MCF 10A (cell line): ENCODE measurements around the gene PLVAP. TPM values are rescaled to one million over a fixed set of nuclear protein-coding genes. Genes with fewer than 3 reads are reported as not detected.

Experiments used
- BruUV-seq: library from RNA; stranded (reverse); fragments of 400-500 nt; replicated peaks from 2 replicates; lab custom pipeline; 2021; lab: Mats Ljungman, UMichigan
- CTCF ChIA-PET: fragments of 300-600 bp; sonication (Branson Sonifier 250); formaldehyde crosslinking; extraction: SDS; loops from one replicate; lab custom pipeline; 2021; ENCODE audit warnings: antibody characterized with exemption, inconsistent platforms; lab: Yijun Ruan, JAX
- POLR2A ChIA-PET: fragments of 300-600, 350-650 bp; sonication (Branson Sonifier 250); formaldehyde crosslinking; extraction: SDS; loops from one replicate; lab custom pipeline; 2020; ENCODE audit warnings: antibody characterized with exemption, inconsistent platforms; lab: Yijun Ruan, JAX
- DNase-seq: peaks from one replicate; pipeline ENCODE4 v3.0.0-alpha.2; 2018; ENCODE audit not compliant: unreplicated experiment
- H3K27ac Mint-ChIP-seq: one replicate; pipeline ENCODE4 v1.8.0; 2022; ENCODE audit warnings: mild to moderate bottlenecking, low read depth, mixed read lengths; ENCODE audit not compliant: unreplicated experiment
- H3K27me3 Mint-ChIP-seq: one replicate; pipeline ENCODE4 v1.8.0; 2022; ENCODE audit warnings: mixed read lengths; ENCODE audit not compliant: insufficient read depth, unreplicated experiment
- H3K36me3 Mint-ChIP-seq: one replicate; pipeline ENCODE4 v1.8.0; 2022; ENCODE audit warnings: mild to moderate bottlenecking, moderate library complexity, mixed read lengths; ENCODE audit not compliant: insufficient read depth, unreplicated experiment
- H3K4me1 Mint-ChIP-seq: one replicate; pipeline ENCODE4 v1.8.0; 2022; ENCODE audit warnings: mixed read lengths; ENCODE audit not compliant: insufficient read depth, unreplicated experiment
- H3K4me3 Mint-ChIP-seq: one replicate; pipeline ENCODE4 v1.8.0; 2022; ENCODE audit warnings: mild to moderate bottlenecking, moderate library complexity, mixed read lengths; ENCODE audit not compliant: unreplicated experiment
- H3K9me3 Mint-ChIP-seq: one replicate; pipeline ENCODE4 v1.8.0; 2022; ENCODE audit warnings: mixed read lengths; ENCODE audit not compliant: unreplicated experiment
- CTCF ChIP-seq: fragments of 200-600 bp; IDR thresholded peaks from one replicate; pipeline ENCODE4 v1.8.0; 2022; ENCODE audit warnings: antibody characterized with exemption, mild to moderate bottlenecking; ENCODE audit not compliant: unreplicated experiment
- intact Hi-C: fragments of 100-400 bp; cut with micrococcal nuclease; formaldehyde crosslinking; loops from 2 replicates; pipeline ENCODE4 v1.14.1; 2022
- total RNA-seq: library from RNA; stranded (reverse); gene quantifications from 2 replicates; pipeline ENCODE4 v1.2.3, GENCODE V29; 2022

Gene PLVAP
- total RNA-seq, 1 experiment from 2014 or later = not detected

- CTCF ChIA-PET = interaction anchor here (0.6 kb wide), 1 partner anchor 721 kb away, joined by 3 read pairs; no protein-coding TSS in a partner anchor
- Mint-ChIP-seq H3K9me3 (no peaks in the 10 kb centered on the region), H3K4me1 (peaks cover 16% of the 10 kb centered on the region), H3K4me3 (no peak overlapping the region), H3K36me3 (no peaks in the 10 kb centered on the region), H3K27ac (no peak overlapping the region), H3K27me3 (no peaks in the 10 kb centered on the region)
- POLR2A ChIA-PET = no interaction called here
- BruUV-seq = TSS peak; percentile 47
- TF ChIP-seq CTCF = no peak
- DNase-seq = peak; percentile 37
- intact Hi-C loops = no loop called here
Measured at GRCh38 chr19:17402982-17403855, 26.1 kb upstream of the PLVAP start.

GRCh38 chr19:17401628-17402027, 24.5 kb upstream of the PLVAP start:
- no peak overlapping the region for H3K4me3 Mint-ChIP-seq
- H3K36me3 Mint-ChIP-seq = no peaks in the 10 kb centered on the region
- intact Hi-C loops = no loop called here
- no peak for TF ChIP-seq CTCF
- BruUV-seq = no TSS peak
- DNase-seq = no peak
- no peaks in the 10 kb centered on the region for H3K9me3 Mint-ChIP-seq
- no peaks in the 10 kb centered on the region for H3K27me3 Mint-ChIP-seq
- ChIA-PET POLR2A (no interaction called here), CTCF (no interaction called here)
- H3K4me1 Mint-ChIP-seq = peaks cover 7% of the 10 kb centered on the region
- H3K27ac Mint-ChIP-seq = no peak overlapping the region

- H3K9me3 Mint-ChIP-seq = no peaks in the 10 kb centered on the region
- no peak overlapping the region for H3K4me3 Mint-ChIP-seq
- ChIA-PET CTCF (interaction anchor here (0.6 to 1.2 kb wide), 3 partner anchors 13 to 30 kb away, joined by 3 to 7 read pairs (median 4); no protein-coding TSS in a partner anchor), POLR2A (no interaction called here)
- H3K27me3 Mint-ChIP-seq = no peaks in the 10 kb centered on the region
- H3K4me1 Mint-ChIP-seq = peaks cover 8% of the 10 kb centered on the region
- intact Hi-C loops = loop anchor here (5.0 to 10.0 kb wide), 2 partner anchors 368 to 456 kb away; partner anchors contain the start of gene RPL18A
- no peak for DNase-seq
- H3K36me3 Mint-ChIP-seq = no peaks in the 10 kb centered on the region
- H3K27ac Mint-ChIP-seq = no peak overlapping the region
- BruUV-seq = no TSS peak
- no peak for TF ChIP-seq CTCF
Measured at GRCh38 chr19:17398902-17399527, 21.9 kb upstream of the PLVAP start.

GRCh38 chr19:17394891-17395415, 17.8 kb upstream of the PLVAP start:
- ChIA-PET POLR2A (interaction anchor here (0.6 to 1.0 kb wide), 4 partner anchors 25 to 423 kb away, joined by 3 read pairs; partner anchors contain the start of gene MVB12A), CTCF (interaction anchor here (0.6 to 3.6 kb wide), 7 partner anchors 9 to 687 kb away, joined by 3 to 32 read pairs (median 3); partner anchors contain the start of gene BST2)
- H3K27ac Mint-ChIP-seq = peak overlapping the region; percentile 54
- intact Hi-C loops = loop anchor here (1.0 to 10.0 kb wide), 3 partner anchors 71 to 460 kb away; partner anchors contain the start of gene RPL18A
- no peaks in the 10 kb centered on the region for H3K9me3 Mint-ChIP-seq
- no peaks in the 10 kb centered on the region for H3K36me3 Mint-ChIP-seq
- peak; percentile 71 for DNase-seq
- no TSS peak for BruUV-seq
- peak; percentile 63 for TF ChIP-seq CTCF
- H3K27me3 Mint-ChIP-seq = no peaks in the 10 kb centered on the region
- peak overlapping the region; percentile 57 for H3K4me3 Mint-ChIP-seq
- H3K4me1 Mint-ChIP-seq = peaks cover 10% of the 10 kb centered on the region
